Subcutaneous adipose tissue (tissue), 4 donors: ENCODE results near the gene TECR. TPM values are rescaled to one million over a fixed set of nuclear protein-coding genes. Genes with fewer than 3 reads are reported as not detected.

ENCODE experiments used
- total RNA-seq, 4 donors: library from RNA; depleted of rRNA; stranded (reverse); fragments of >200 nt; gene quantifications; one replicate each; pipeline ENCODE4 v1.1.0, GENCODE V29; 2016
- TF ChIP-seq, protein P1 (sequence below): fragments of 450-650 bp; IDR thresholded peaks from one replicate; pipeline ENCODE4 v1.5.1; 2016; ENCODE audit warnings: low read depth, mild to moderate bottlenecking, control low read depth, antibody characterized with exemption, moderate library complexity

The TECR gene
- total RNA-seq, 4 donors from 2014 or later = 36.8 to 86.7 (median 62.4) TPM

DNA sequence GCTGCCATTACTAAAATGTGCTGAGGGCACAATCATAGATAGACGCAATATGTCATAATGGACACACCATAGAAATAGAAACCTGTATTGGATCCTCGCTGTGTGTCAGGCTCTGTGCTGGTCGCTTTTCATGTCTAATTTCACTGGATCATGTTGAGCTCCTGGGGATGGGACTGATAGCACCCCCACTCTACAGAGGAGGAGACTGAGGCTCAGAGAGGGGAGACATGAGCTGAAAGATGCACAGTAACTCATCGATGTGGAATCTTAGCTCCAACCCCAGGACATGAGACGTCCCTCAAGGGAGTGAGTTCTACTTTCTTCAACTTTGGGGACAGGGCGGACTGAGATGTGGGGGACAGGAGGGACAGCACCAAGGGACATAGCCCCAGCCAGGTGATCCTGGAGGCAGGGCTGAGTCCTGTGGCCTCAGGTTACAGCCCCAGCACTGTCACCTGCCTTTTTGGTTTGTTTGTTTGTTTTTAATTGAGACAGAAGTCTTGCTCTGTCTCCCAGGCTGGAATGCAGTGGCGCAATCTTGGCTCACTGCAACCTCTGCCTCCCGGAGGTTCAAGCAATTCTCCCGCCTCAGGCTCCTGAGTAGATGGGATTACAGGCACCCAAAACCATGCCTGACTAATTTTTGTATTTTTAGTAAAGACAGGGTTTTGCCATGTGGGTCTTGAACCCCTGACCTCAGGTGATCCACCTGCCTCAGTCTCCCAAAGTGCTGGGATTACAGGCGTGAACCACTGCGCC is 26.9 kb upstream of the TECR start:
- TF ChIP-seq, protein P1, sequence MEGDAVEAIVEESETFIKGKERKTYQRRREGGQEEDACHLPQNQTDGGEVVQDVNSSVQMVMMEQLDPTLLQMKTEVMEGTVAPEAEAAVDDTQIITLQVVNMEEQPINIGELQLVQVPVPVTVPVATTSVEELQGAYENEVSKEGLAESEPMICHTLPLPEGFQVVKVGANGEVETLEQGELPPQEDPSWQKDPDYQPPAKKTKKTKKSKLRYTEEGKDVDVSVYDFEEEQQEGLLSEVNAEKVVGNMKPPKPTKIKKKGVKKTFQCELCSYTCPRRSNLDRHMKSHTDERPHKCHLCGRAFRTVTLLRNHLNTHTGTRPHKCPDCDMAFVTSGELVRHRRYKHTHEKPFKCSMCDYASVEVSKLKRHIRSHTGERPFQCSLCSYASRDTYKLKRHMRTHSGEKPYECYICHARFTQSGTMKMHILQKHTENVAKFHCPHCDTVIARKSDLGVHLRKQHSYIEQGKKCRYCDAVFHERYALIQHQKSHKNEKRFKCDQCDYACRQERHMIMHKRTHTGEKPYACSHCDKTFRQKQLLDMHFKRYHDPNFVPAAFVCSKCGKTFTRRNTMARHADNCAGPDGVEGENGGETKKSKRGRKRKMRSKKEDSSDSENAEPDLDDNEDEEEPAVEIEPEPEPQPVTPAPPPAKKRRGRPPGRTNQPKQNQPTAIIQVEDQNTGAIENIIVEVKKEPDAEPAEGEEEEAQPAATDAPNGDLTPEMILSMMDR = no peak

DNA sequence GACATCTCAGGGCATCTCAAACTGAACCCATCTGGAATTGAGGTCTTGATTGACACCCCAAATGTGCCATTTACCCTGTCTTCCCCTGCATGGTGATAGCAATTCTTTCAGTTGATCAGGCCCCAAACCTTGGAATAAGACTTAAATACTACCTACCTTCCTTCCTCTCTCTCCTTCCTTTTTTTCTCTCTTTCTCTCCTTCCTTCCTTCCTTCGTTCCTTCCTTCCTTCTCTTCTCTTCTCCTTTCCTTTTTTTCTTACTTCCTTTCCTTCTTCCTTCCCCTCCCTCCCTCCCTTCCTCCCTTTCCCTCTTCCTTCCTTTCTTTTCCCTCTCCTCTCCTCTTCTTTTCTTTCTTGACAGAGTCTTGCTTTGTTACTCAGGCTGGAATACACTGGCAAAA is 26.1 kb upstream of the TECR start:
- TF ChIP-seq, protein P1 = no peak

- TF ChIP-seq, protein P1 = no peak
These were observed 23.7 kb upstream of the TECR start for GRCh38 chr19:14505488-14506239.

DNA sequence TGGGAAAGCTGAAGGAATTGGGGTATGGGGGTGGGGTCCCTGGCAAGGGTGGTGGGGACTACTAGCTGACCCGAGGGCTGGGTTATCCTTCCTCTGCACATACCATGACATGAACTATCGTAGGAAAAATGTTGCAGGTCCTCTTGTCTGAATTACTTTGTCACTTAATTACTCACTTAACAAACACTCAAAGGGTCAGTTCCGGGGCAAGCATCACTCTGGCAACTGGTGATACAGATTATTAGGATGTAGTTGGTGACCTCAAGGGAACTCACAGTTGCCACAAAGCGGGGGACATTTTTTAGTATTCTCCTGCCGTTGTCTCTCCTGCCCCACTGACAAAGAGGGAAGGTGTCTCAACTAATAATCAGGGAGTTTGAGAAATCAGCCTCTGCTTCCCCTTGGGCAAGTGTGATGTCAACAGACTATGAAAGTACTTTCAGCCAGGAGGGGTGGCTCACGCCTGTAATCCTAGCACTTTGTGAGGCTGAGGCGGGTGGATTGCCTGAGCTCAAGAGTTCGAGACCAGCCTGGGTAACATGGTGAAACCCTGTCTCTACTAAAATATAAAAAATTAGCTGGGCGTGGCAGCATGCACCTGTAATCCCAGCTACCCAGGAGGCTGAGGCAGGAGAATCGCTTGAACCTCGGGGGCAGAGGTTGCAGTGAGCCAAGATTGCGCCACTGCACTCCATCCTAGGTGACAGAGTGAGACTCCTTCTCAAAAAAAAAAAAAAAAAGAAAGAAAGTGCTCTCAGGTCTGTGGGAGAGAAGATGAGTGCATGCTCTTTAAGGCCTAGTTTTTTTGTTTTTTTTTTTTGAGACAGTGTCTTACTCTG is 21.5 kb upstream of the TECR start:
- TF ChIP-seq, protein P1 = no peak

DNA sequence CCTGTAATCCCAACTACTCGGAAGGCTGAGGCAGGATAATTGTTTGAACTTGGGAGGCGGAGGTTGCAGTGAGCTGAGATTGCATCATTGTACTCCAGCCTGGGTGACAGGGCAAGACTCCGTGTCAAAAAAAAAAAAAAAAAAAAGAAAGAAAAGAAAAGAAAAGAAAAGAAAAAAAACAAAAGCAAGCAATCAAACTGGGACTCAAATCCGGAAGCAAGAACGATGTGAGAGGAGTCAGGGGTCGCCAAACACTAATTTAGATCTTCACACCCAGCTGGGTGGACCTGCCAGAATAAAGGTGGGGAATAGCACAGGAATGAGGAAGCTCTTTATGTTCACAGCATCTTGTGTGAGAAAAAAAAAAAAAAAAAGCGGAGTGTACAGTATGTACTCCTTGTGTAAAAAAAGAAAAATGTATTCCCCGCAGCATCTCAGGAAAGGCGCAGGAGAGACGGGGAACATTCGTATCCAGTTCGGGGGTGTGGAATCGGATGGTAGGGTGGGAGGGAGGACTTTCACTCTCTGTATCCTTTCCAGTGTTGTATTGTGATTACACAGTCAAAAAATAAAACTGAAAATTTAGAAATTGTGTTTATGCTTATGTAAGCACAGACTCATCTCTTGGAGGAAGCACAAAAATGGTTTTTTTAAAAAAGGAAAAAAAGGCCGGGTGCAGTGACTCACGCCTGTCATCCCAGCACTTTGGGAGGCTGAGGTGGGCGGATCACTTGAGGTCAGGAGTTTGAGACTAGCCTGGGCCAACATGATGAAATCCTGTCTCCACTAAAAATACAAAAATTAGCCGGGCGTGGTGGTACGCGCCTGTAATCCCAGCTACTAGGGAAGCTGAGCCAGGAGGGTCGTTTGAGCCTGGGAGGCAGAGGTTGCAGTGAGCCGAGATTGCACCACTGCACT is 18.8 kb upstream of the TECR start:
- TF ChIP-seq, protein P1 = no peak

DNA sequence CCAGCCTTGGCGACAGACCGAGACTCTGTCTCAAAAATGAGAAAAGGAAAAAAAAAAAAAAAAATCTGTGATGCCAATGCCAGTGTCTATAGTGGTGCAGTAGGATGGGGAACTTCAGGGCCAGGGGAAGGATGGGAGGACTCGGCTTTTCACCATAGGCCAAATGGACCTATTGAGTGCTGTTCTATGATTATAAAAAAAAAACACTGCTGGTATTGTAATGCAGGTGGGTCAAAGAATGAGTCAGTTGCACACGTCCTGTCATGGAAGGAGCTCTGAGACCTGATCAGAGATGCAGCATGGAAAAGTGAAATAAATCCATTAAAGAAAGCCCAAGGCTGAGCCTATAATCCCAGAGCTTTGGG is 18.2 kb upstream of the TECR start:
- TF ChIP-seq, protein P1 = no peak
